Peyer's patch (tissue), 4 donors: ENCODE results near the gene PSD2. TPM values are rescaled to one million over a fixed set of nuclear protein-coding genes. Genes with fewer than 3 reads are reported as not detected.

Source experiments
- DNase-seq, 3 donors: peaks; one replicate each; pipeline ENCODE4 v3.0.0-alpha.2; 2017 to 2019
- H3K27ac ChIP-seq, 4 donors: fragments of 200-600 bp; sonication (generic); one replicate each; pipeline ENCODE4 v1.5.1; 2016 to 2019
- H3K27me3 ChIP-seq, 2 donors: fragments of 200-600 bp; sonication (generic); one replicate each; pipeline ENCODE4 v1.5.1; 2019
- H3K36me3 ChIP-seq, 3 donors: fragments of 200-600 bp; sonication (generic); one replicate each; pipeline ENCODE4 v1.5.1; 2016 to 2019
- H3K4me1 ChIP-seq, 4 donors: fragments of 200-600 bp; sonication (generic); one replicate each; pipeline ENCODE4 v1.5.1; 2016 to 2019
- H3K4me3 ChIP-seq, 4 donors: fragments of 200-600 bp; sonication (generic); 1 replicate in 3 of 4; 2 replicates in 1 of 4; pipeline ENCODE4 v1.5.1; 2016 to 2019; ENCODE audit warnings: mild to moderate bottlenecking in 1 of 4
- H3K9me3 ChIP-seq, 4 donors: fragments of 200-600 bp; sonication (generic); one replicate each; pipeline ENCODE4 v1.5.1; 2016 to 2019; ENCODE audit warnings: mild to moderate bottlenecking in 1 of 4
- CTCF ChIP-seq, 6 experiments: fragments of 450-650 bp in 4 of 6; fragments of 200-600 bp in 2 of 6; sonication (generic) in 1 of 6; IDR thresholded peaks; one replicate each; pipeline ENCODE4 v1.5.1; 2017 to 2019; ENCODE audit warnings: antibody characterized with exemption in 6 of 6, mild to moderate bottlenecking in 3 of 6, moderate library complexity in 1 of 6
- POLR2A ChIP-seq, 2 donors: fragments of 450-650 bp; IDR thresholded peaks; one replicate each; pipeline ENCODE4 v1.5.1; 2017; ENCODE audit warnings: antibody characterized with exemption in 2 of 2, mild to moderate bottlenecking in 2 of 2, moderate library complexity in 2 of 2
- total RNA-seq, 4 donors: library from RNA; depleted of rRNA; stranded (reverse); fragments of >200 nt; gene quantifications; one replicate each; pipeline ENCODE4 v1.1.0, GENCODE V29; 2016

Gene PSD2
- not detected for total RNA-seq

DNA sequence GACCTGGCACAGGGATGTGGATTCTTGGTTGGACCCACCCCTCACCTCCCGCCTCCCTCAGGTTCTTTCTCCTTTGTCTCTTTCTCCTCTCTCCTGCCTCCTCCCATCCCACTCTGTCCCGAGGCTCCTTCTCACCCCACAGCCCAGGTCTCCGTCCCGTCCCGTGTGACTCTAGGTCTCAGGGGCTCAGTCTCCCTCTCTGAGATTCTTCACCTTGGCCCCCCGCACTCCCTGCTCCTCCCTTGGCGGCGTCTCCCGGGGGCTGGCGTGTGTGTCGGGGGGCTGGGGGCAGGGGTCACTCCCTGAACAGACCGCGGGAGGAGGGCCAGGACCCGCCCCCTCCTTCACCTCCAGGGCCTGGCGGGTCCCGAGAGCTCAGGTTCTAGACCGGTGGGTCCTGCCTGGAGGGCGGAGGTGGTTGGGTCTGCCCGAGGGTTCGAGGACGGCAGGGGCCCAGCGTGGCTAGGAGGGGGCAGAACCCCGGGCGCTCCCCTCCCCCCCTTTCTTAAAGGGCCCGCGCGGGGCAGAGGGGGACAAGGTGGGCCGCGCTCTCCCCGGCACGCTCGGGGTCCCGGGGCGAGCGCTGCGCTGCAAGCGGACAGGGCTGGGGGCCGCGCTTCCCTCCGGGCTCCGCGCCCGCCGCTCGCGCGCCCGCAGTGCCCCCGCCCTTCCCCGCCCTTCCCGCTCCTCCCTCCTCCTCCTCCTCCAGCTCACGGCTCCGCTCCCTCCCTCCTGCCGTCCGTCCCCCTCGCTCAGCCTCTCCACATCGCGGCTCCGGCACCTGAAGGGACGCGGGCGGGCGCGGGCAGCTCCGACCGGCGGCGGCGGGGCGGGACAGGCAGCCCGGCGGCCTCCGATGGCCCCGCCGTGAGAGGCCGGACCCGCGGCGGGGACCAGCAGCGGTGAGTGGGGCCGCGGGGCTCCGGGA is at the start of gene PSD2:
TSS of gene PSD2 (plus strand) at position 735 of the 928 bp plus-strand sequence. CDS start 13,633 bp downstream, outside the sequence.
- Histone ChIP-seq H3K4me1 (peaks cover 0 to 16% (median 7%) of the 10 kb centered on the region in 4 donors), H3K27me3 (peaks cover 0 to 33% of the 10 kb centered on the region in 2 donors), H3K9me3 (no peaks in the 10 kb centered on the region), H3K27ac (no peak within 1 kb of the TSS), H3K4me3 (peak within 1 kb of the TSS; percentile 15 to 51 (median 46)), H3K36me3 (no peaks in the 10 kb centered on the region)
- no peak for TF ChIP-seq CTCF (IDR thresholded peaks at IDR 0.05)
- TF ChIP-seq POLR2A (IDR thresholded peaks at IDR 0.05): no peak
- DNase-seq: peak in 1 of 3 donors; percentile 48

DNA sequence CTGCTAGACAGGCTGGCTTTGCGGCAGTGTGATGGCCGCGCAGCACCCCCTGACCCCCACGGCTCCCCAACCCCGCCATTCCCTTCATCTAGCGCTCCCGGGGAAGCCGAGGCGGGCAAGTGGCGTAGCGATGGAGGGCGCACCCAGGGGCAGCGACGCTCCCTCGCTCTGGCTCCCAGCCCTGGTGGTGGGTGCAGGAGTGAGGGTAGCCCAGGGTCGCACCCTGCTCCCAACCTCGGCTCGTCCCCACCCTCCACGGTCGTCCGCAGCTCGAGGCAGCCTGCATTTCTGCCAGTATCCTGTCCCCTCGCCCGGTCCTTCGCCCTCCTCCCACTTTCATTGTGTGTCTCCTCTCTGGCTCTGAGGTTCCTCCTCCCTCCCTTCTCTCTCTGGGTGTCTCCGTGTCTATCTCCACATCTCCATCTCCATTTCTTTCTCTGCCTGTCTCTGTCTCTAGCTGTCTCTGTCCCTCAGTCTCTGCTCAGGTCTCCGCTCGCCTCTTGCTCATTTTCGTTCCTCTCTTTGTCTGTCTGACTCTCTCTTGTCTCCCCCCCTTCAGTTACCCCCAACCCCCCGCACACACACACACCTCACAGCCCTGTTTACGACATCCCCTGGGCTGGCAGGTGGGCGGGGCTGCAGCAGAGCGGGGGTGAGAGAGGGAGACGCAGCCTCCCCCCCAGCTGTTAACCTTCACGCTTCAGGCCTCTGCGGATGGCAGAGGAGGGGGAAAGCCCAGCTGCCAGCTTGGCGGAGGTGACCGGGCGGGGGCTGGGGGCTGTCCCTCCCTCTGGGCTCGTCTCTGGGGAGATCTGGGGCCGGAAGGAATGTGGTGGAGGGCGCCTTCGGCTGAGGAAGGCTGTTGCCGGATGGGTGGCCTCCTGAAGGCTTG is 48.7 kb upstream of the PSD2 start:
- TF ChIP-seq CTCF (IDR thresholded peaks at IDR 0.05) (no peak), POLR2A (IDR thresholded peaks at IDR 0.05) (no peak)
- Histone ChIP-seq H3K27me3 (peaks cover 0 to 18% of the 10 kb centered on the region in 2 donors), H3K4me1 (peaks cover 8 to 32% (median 20%) of the 10 kb centered on the region in 4 donors), H3K27ac (peak overlapping the region in 3 of 4 donors; percentile 18 to 73 (median 43)), H3K9me3 (no peaks in the 10 kb centered on the region), H3K36me3 (no peaks in the 10 kb centered on the region), H3K4me3 (peak overlapping the region; percentile 33 to 60 (median 50))
- DNase-seq: peak; percentile 58 to 86 (median 84)

- DNase-seq: peak; percentile 68 to 85 (median 72)
- TF ChIP-seq CTCF (IDR thresholded peaks at IDR 0.05) (no peak), POLR2A (IDR thresholded peaks at IDR 0.05) (no peak)
- Histone ChIP-seq H3K36me3 (no peaks in the 10 kb centered on the region), H3K27me3 (peaks cover 0 to 18% of the 10 kb centered on the region in 2 donors), H3K4me3 (peak overlapping the region; percentile 33 to 60 (median 50)), H3K9me3 (no peaks in the 10 kb centered on the region), H3K4me1 (peaks cover 8 to 32% (median 20%) of the 10 kb centered on the region in 4 donors), H3K27ac (peak overlapping the region in 3 of 4 donors; percentile 18 to 73 (median 43))
Measured at GRCh38 chr5:139747583-139748504, 47.8 kb upstream of the PSD2 start.

DNA sequence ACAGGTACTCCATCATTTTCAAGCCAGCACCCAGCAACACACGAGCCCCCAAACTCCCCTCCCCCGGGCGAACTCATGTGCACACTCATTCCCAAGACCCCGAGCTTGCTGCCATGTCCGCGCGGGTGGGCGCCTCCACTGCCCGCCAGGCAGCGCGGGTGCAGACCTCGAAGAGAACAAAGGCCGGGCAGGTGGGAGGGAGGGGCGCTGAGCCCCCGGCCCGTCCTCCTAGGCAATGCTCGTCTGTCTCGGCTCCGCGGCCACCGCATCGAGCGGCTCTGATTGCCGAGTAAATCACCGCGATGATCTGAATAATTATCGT is 47.1 kb upstream of the PSD2 start:
- TF ChIP-seq CTCF (IDR thresholded peaks at IDR 0.05) (no peak), POLR2A (IDR thresholded peaks at IDR 0.05) (no peak)
- H3K36me3 ChIP-seq: no peaks in the 10 kb centered on the region
- H3K9me3 ChIP-seq: no peaks in the 10 kb centered on the region
- no peak overlapping the region for H3K4me3 ChIP-seq
- peak overlapping the region in 1 of 4 donors; percentile 73 for H3K27ac ChIP-seq
- DNase-seq: peak in 1 of 3 donors; percentile 43
- peaks cover 0 to 18% of the 10 kb centered on the region in 2 donors for H3K27me3 ChIP-seq
- H3K4me1 ChIP-seq: peaks cover 8 to 32% (median 20%) of the 10 kb centered on the region in 4 donors
